Liver (tissue), 3 donors: ENCODE measurements around the gene P2RY6.

Experiments
- ATF3 ChIP-seq: IDR thresholded peaks from 2 replicates; pipeline ENCODE4 v1.6.1; 2016; ENCODE audit warnings: antibody characterized with exemption
- CTCF ChIP-seq: fragments of 150-350 bp; IDR thresholded peaks from 2 replicates; pipeline ENCODE4 v1.5.1; 2017; ENCODE audit warnings: improper control_type of control experiment, low read depth, low read length; ENCODE audit not compliant: missing input control
- FOXA1 ChIP-seq: IDR thresholded peaks from 2 replicates; pipeline ENCODE4 v1.6.1; 2016; ENCODE audit warnings: antibody characterized with exemption
- HNF4A ChIP-seq, 2 donors: conservative IDR thresholded peaks; 2 replicates each; pipeline ENCODE4 v1.6.1; 2016; ENCODE audit warnings: antibody characterized with exemption in 2 of 2, mild to moderate bottlenecking in 2 of 2
- HNF4G ChIP-seq: IDR thresholded peaks from 2 replicates; pipeline ENCODE4 v1.6.1; 2016; ENCODE audit warnings: antibody characterized with exemption
- JUND ChIP-seq, 2 donors: IDR thresholded peaks; 2 replicates each; pipeline ENCODE4 v1.6.1; 2016; ENCODE audit warnings: antibody characterized with exemption in 2 of 2
- NR2F2 ChIP-seq: IDR thresholded peaks from 2 replicates; pipeline ENCODE4 v1.6.1; 2016; ENCODE audit warnings: antibody characterized with exemption
- RAD21 ChIP-seq, 2 donors: IDR thresholded peaks; 2 replicates each; pipeline ENCODE4 v1.6.1; 2016; ENCODE audit warnings: antibody characterized with exemption in 2 of 2, mild to moderate bottlenecking in 2 of 2
- SP1 ChIP-seq: IDR thresholded peaks from 2 replicates; pipeline ENCODE4 v1.6.1; 2018; ENCODE audit warnings: antibody characterized with exemption, mild to moderate bottlenecking
- TAF1 ChIP-seq: conservative IDR thresholded peaks from 2 replicates; pipeline ENCODE4 v1.6.1; 2016; ENCODE audit warnings: antibody characterized with exemption, mild to moderate bottlenecking
- YY1 ChIP-seq: IDR thresholded peaks from 2 replicates; pipeline ENCODE4 v1.6.1; 2016; ENCODE audit warnings: antibody characterized with exemption, mild to moderate bottlenecking
- TF ChIP-seq, protein P1 (sequence below): IDR thresholded peaks from 2 replicates; pipeline ENCODE4 v1.6.1; 2016; ENCODE audit warnings: antibody characterized with exemption
- TF ChIP-seq, protein P2 (sequence below): IDR thresholded peaks from 2 replicates; pipeline ENCODE4 v1.6.1; 2016; ENCODE audit warnings: antibody characterized with exemption
- TF ChIP-seq, protein P3 (sequence below): IDR thresholded peaks from 2 replicates; pipeline ENCODE4 v1.6.1; 2016; ENCODE audit warnings: antibody characterized with exemption, mild to moderate bottlenecking
- donor health status: healthy.
- donor health status: healthy.

- TF ChIP-seq, protein P1, sequence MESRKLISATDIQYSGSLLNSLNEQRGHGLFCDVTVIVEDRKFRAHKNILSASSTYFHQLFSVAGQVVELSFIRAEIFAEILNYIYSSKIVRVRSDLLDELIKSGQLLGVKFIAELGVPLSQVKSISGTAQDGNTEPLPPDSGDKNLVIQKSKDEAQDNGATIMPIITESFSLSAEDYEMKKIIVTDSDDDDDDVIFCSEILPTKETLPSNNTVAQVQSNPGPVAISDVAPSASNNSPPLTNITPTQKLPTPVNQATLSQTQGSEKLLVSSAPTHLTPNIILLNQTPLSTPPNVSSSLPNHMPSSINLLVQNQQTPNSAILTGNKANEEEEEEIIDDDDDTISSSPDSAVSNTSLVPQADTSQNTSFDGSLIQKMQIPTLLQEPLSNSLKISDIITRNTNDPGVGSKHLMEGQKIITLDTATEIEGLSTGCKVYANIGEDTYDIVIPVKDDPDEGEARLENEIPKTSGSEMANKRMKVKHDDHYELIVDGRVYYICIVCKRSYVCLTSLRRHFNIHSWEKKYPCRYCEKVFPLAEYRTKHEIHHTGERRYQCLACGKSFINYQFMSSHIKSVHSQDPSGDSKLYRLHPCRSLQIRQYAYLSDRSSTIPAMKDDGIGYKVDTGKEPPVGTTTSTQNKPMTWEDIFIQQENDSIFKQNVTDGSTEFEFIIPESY = no peak
- no peak for TF ChIP-seq CTCF
- no peak for TF ChIP-seq TAF1
- no peak for TF ChIP-seq SP1
- no peak for TF ChIP-seq RAD21 (IDR thresholded peaks at IDR 0.05)
- TF ChIP-seq, protein P2, sequence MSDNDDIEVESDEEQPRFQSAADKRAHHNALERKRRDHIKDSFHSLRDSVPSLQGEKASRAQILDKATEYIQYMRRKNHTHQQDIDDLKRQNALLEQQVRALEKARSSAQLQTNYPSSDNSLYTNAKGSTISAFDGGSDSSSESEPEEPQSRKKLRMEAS = no peak
- TF ChIP-seq ATF3 = no peak
- no peak for TF ChIP-seq JUND (IDR thresholded peaks at IDR 0.05)
- no peak for TF ChIP-seq HNF4G
- TF ChIP-seq HNF4A (conservative IDR thresholded peaks at IDR 0.05) = no peak
- TF ChIP-seq, protein P3, sequence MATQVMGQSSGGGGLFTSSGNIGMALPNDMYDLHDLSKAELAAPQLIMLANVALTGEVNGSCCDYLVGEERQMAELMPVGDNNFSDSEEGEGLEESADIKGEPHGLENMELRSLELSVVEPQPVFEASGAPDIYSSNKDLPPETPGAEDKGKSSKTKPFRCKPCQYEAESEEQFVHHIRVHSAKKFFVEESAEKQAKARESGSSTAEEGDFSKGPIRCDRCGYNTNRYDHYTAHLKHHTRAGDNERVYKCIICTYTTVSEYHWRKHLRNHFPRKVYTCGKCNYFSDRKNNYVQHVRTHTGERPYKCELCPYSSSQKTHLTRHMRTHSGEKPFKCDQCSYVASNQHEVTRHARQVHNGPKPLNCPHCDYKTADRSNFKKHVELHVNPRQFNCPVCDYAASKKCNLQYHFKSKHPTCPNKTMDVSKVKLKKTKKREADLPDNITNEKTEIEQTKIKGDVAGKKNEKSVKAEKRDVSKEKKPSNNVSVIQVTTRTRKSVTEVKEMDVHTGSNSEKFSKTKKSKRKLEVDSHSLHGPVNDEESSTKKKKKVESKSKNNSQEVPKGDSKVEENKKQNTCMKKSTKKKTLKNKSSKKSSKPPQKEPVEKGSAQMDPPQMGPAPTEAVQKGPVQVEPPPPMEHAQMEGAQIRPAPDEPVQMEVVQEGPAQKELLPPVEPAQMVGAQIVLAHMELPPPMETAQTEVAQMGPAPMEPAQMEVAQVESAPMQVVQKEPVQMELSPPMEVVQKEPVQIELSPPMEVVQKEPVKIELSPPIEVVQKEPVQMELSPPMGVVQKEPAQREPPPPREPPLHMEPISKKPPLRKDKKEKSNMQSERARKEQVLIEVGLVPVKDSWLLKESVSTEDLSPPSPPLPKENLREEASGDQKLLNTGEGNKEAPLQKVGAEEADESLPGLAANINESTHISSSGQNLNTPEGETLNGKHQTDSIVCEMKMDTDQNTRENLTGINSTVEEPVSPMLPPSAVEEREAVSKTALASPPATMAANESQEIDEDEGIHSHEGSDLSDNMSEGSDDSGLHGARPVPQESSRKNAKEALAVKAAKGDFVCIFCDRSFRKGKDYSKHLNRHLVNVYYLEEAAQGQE = no peak
- TF ChIP-seq YY1 = no peak
- no peak for TF ChIP-seq NR2F2
- TF ChIP-seq FOXA1 = no peak
Observed at GRCh38 chr11:73283276-73284000, 11.3 kb downstream of the P2RY6 start.
